ENCODE measurements around the gene CCDC24. TPM values are rescaled to one million over a fixed set of nuclear protein-coding genes. Genes with fewer than 3 reads are reported as not detected.

Gene CCDC24
- total and polyA plus RNA-seq, 9 of the 15 experiments (the other 6 are each of a cell fraction or from before 2014, with no cell fraction given): 0.31 to 4.5 (median 1.5) TPM

DNA sequence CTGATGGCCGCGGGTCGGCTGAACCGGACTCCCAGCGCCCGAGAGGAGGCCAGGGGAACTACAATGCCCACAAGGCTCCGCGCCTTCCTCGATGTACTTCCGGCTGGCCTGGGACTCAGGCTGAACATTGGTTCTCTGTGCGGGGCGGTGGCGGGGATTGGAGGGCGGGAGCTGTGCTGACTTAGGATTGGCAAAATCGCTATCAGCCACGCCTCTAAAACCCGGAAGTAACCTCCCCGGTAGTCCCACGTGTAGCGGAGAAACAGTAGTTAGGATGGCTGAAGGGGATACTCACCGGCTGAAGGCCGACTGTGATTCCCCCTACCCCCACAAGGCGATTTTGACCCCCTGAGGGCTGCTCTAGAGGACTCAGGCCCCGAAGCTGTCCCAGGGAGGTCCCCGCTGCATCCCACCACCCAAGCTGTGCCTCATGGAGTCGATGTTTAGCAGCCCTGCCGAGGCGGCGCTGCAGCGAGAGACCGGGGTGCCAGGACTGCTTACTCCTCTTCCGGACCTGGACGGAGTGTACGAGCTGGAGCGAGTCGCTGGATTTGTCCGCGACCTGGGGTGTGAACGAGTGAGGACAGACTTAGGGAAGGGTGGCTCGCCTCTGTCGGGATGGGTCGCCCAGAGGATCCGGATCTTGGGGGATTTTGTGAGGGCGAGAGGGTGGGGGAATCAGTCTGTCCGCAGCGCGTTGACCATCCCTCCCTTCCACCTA, 21.5 kb upstream of the CCDC24 start, which contains the start of gene DPH2 (continued):
- TF ChIP-seq, protein P1, sequence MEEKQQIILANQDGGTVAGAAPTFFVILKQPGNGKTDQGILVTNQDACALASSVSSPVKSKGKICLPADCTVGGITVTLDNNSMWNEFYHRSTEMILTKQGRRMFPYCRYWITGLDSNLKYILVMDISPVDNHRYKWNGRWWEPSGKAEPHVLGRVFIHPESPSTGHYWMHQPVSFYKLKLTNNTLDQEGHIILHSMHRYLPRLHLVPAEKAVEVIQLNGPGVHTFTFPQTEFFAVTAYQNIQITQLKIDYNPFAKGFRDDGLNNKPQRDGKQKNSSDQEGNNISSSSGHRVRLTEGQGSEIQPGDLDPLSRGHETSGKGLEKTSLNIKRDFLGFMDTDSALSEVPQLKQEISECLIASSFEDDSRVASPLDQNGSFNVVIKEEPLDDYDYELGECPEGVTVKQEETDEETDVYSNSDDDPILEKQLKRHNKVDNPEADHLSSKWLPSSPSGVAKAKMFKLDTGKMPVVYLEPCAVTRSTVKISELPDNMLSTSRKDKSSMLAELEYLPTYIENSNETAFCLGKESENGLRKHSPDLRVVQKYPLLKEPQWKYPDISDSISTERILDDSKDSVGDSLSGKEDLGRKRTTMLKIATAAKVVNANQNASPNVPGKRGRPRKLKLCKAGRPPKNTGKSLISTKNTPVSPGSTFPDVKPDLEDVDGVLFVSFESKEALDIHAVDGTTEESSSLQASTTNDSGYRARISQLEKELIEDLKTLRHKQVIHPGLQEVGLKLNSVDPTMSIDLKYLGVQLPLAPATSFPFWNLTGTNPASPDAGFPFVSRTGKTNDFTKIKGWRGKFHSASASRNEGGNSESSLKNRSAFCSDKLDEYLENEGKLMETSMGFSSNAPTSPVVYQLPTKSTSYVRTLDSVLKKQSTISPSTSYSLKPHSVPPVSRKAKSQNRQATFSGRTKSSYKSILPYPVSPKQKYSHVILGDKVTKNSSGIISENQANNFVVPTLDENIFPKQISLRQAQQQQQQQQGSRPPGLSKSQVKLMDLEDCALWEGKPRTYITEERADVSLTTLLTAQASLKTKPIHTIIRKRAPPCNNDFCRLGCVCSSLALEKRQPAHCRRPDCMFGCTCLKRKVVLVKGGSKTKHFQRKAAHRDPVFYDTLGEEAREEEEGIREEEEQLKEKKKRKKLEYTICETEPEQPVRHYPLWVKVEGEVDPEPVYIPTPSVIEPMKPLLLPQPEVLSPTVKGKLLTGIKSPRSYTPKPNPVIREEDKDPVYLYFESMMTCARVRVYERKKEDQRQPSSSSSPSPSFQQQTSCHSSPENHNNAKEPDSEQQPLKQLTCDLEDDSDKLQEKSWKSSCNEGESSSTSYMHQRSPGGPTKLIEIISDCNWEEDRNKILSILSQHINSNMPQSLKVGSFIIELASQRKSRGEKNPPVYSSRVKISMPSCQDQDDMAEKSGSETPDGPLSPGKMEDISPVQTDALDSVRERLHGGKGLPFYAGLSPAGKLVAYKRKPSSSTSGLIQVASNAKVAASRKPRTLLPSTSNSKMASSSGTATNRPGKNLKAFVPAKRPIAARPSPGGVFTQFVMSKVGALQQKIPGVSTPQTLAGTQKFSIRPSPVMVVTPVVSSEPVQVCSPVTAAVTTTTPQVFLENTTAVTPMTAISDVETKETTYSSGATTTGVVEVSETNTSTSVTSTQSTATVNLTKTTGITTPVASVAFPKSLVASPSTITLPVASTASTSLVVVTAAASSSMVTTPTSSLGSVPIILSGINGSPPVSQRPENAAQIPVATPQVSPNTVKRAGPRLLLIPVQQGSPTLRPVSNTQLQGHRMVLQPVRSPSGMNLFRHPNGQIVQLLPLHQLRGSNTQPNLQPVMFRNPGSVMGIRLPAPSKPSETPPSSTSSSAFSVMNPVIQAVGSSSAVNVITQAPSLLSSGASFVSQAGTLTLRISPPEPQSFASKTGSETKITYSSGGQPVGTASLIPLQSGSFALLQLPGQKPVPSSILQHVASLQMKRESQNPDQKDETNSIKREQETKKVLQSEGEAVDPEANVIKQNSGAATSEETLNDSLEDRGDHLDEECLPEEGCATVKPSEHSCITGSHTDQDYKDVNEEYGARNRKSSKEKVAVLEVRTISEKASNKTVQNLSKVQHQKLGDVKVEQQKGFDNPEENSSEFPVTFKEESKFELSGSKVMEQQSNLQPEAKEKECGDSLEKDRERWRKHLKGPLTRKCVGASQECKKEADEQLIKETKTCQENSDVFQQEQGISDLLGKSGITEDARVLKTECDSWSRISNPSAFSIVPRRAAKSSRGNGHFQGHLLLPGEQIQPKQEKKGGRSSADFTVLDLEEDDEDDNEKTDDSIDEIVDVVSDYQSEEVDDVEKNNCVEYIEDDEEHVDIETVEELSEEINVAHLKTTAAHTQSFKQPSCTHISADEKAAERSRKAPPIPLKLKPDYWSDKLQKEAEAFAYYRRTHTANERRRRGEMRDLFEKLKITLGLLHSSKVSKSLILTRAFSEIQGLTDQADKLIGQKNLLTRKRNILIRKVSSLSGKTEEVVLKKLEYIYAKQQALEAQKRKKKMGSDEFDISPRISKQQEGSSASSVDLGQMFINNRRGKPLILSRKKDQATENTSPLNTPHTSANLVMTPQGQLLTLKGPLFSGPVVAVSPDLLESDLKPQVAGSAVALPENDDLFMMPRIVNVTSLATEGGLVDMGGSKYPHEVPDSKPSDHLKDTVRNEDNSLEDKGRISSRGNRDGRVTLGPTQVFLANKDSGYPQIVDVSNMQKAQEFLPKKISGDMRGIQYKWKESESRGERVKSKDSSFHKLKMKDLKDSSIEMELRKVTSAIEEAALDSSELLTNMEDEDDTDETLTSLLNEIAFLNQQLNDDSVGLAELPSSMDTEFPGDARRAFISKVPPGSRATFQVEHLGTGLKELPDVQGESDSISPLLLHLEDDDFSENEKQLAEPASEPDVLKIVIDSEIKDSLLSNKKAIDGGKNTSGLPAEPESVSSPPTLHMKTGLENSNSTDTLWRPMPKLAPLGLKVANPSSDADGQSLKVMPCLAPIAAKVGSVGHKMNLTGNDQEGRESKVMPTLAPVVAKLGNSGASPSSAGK (IDR thresholded peaks at IDR 0.05): no peak
- TF ChIP-seq YY1 (IDR thresholded peaks at IDR 0.05; ENCODE audit: borderline replicate concordance in 1 of 3, control insufficient read depth in 1 of 3, extremely low read depth in 1 of 3, insufficient read depth in 3 of 3, insufficient read length in 1 of 3, insufficient replicate concordance in 2 of 3, low read depth in 1 of 3, low read length in 2 of 3) (peak in 2 of 3 experiments; percentile 53 to 70), ZNF316 (IDR thresholded peaks at IDR 0.05) (no peak), BCOR (IDR thresholded peaks at IDR 0.05) (no peak), TGIF2 (CRISPR knock-in tag; IDR thresholded peaks at IDR 0.05) (no peak), KLF6 (CRISPR knock-in tag; IDR thresholded peaks at IDR 0.05; ENCODE audit: borderline replicate concordance) (no peak), CREM (IDR thresholded peaks at IDR 0.05; ENCODE audit: low read depth) (peak; percentile 90), KAT8 (IDR thresholded peaks at IDR 0.05; ENCODE audit: low read depth) (no peak), PHB2 (IDR thresholded peaks at IDR 0.05; ENCODE audit: low read depth) (no peak), U2AF1 (optimal IDR thresholded peaks at IDR 0.05; ENCODE audit: low read depth, low read length) (no peak), TRIM28 (IDR thresholded peaks at IDR 0.05) (no peak), NELFE (IDR thresholded peaks at IDR 0.05; ENCODE audit: insufficient read depth, insufficient read length) (no peak), ZNF232 (CRISPR knock-in tag; IDR thresholded peaks at IDR 0.05) (no peak)
- TF ChIP-seq, protein P2, sequence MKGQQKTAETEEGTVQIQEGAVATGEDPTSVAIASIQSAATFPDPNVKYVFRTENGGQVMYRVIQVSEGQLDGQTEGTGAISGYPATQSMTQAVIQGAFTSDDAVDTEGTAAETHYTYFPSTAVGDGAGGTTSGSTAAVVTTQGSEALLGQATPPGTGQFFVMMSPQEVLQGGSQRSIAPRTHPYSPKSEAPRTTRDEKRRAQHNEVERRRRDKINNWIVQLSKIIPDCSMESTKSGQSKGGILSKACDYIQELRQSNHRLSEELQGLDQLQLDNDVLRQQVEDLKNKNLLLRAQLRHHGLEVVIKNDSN (CRISPR knock-in tag; IDR thresholded peaks at IDR 0.05): peak; percentile 72
- TF ChIP-seq, protein P3, sequence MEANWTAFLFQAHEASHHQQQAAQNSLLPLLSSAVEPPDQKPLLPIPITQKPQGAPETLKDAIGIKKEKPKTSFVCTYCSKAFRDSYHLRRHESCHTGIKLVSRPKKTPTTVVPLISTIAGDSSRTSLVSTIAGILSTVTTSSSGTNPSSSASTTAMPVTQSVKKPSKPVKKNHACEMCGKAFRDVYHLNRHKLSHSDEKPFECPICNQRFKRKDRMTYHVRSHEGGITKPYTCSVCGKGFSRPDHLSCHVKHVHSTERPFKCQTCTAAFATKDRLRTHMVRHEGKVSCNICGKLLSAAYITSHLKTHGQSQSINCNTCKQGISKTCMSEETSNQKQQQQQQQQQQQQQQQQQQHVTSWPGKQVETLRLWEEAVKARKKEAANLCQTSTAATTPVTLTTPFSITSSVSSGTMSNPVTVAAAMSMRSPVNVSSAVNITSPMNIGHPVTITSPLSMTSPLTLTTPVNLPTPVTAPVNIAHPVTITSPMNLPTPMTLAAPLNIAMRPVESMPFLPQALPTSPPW (CRISPR knock-in tag; IDR thresholded peaks at IDR 0.05): peak; percentile 54; the same call in 1 of the 2 replicates
